SK-N-SH (cell line): ENCODE data around the gene RELB. TPM values are rescaled to one million over a fixed set of nuclear protein-coding genes. Genes with fewer than 3 reads are reported as not detected.

Experiments
- CTCF ChIA-PET: fragments of 300-600, 350-600 bp; formaldehyde crosslinking; extraction: SDS; loops from one replicate; lab custom pipeline; 2021; lab: Yijun Ruan, JAX
- POLR2A ChIA-PET: fragments of 350-600 bp; sonication (Branson Sonifier 250); formaldehyde crosslinking; extraction: SDS; loops from one replicate; lab custom pipeline; 2020; ENCODE audit warnings: antibody characterized with exemption, inconsistent platforms; lab: Yijun Ruan, JAX
- DNase-seq: peaks from one replicate; pipeline ENCODE4 v3.0.0; 2012
- H2AFZ ChIP-seq: fragments of 200-600 bp; sonication (generic); 2 replicates; pipeline ENCODE4 v1.8.1; 2016; ENCODE audit warnings: antibody characterized with exemption, mild to moderate bottlenecking, low read depth
- H3F3A ChIP-seq: fragments of 200-600 bp; sonication (generic); replicated peaks from 2 replicates; pipeline ENCODE3; 2016; ENCODE audit warnings: antibody characterized with exemption, mild to moderate bottlenecking; ENCODE audit not compliant: insufficient read depth
- H3K27ac ChIP-seq, 2 experiments: fragments of 200-500 bp in 1 of 2; fragments of 200-600 bp in 1 of 2; sonication (Bioruptor generic) in 1 of 2; sonication (generic), shearing (Covaris generic) in 1 of 2; 2 replicates each; pipeline versions ENCODE4 v1.5.1 to v1.6.1; 2014 to 2016; ENCODE audit warnings: low read depth in 2 of 2, inconsistent platforms in 1 of 2, low read length in 1 of 2, mild to moderate bottlenecking in 1 of 2, mixed read lengths in 1 of 2
- H3K27me3 ChIP-seq: fragments of 200-600 bp; sonication (generic), shearing (Covaris generic); 2 replicates; pipeline ENCODE4 v1.6.1; 2016; ENCODE audit warnings: mixed run types; ENCODE audit not compliant: insufficient read depth
- H3K36me3 ChIP-seq, 2 experiments: fragments of 200-500 bp in 1 of 2; fragments of 200-600 bp in 1 of 2; sonication (Bioruptor generic) in 1 of 2; sonication (generic) in 1 of 2; replicated peaks in 1 of 2; 2 replicates each; pipeline versions ENCODE3 to v1.5.1; 2014 to 2016; ENCODE audit warnings: low read length in 1 of 2, mild to moderate bottlenecking in 1 of 2; ENCODE audit not compliant: insufficient read depth in 2 of 2, control insufficient read depth in 1 of 2
- H3K4me1 ChIP-seq, 2 experiments: fragments of 200-500 bp in 1 of 2; fragments of 200-600 bp in 1 of 2; sonication (Bioruptor generic) in 1 of 2; sonication (generic), shearing (Covaris generic) in 1 of 2; 2 replicates each; pipeline versions ENCODE4 v1.5.1 to v1.6.1; 2014 to 2016; ENCODE audit warnings: low read depth in 1 of 2, low read length in 1 of 2, mixed run types in 1 of 2; ENCODE audit not compliant: insufficient read depth in 2 of 2, control insufficient read depth in 1 of 2
- H3K4me2 ChIP-seq: fragments of 200-600 bp; sonication (generic), shearing (Covaris generic); 2 replicates; pipeline ENCODE4 v1.6.1; 2017; ENCODE audit warnings: mixed run types
- H3K4me3 ChIP-seq, 2 experiments: fragments of 200-500 bp in 1 of 2; fragments of 200-600 bp in 1 of 2; sonication (Bioruptor generic) in 1 of 2; sonication (generic), shearing (Covaris generic) in 1 of 2; 2 replicates each; pipeline versions ENCODE4 v1.5.1 to v1.8.1; 2014 to 2016; ENCODE audit warnings: low read depth in 2 of 2, inconsistent platforms in 1 of 2, low read length in 1 of 2, mild to moderate bottlenecking in 1 of 2, mixed read lengths in 1 of 2, moderate library complexity in 1 of 2
- H3K79me2 ChIP-seq: fragments of 200-600 bp; sonication (generic); 2 replicates; pipeline ENCODE4 v1.8.1; 2017; ENCODE audit warnings: mild to moderate bottlenecking; ENCODE audit not compliant: insufficient read depth
- H3K9ac ChIP-seq: fragments of 200-600 bp; sonication (generic); 2 replicates; pipeline ENCODE4 v1.6.1; 2017; ENCODE audit warnings: mixed run types
- H3K9me2 ChIP-seq: fragments of 200-600 bp; sonication (generic); 2 replicates; pipeline ENCODE4 v1.6.1; 2017; ENCODE audit warnings: mixed run types
- H3K9me3 ChIP-seq: fragments of 200-600 bp; sonication (generic); 2 replicates; pipeline ENCODE4 v1.6.1; 2017; ENCODE audit warnings: mixed run types, mild to moderate bottlenecking, moderate library complexity
- H4K20me1 ChIP-seq: fragments of 200-600 bp; sonication (generic); 2 replicates; pipeline ENCODE4 v1.6.1; 2017; ENCODE audit warnings: mild to moderate bottlenecking, mixed run types; ENCODE audit not compliant: insufficient read depth
- CHD2 ChIP-seq: fragments of 150-350 bp; IDR thresholded peaks from 2 replicates; pipeline ENCODE4 v1.6.1; 2018; ENCODE audit warnings: low read length; ENCODE audit not compliant: partially characterized antibody
- ELF1 ChIP-seq: IDR thresholded peaks from 2 replicates; pipeline ENCODE4 v1.4.0; 2012
- EZH2phosphoT487 ChIP-seq: fragments of 200-600 bp; sonication (generic); IDR thresholded peaks from 2 replicates; pipeline ENCODE4 v1.6.1; 2017; ENCODE audit warnings: low read depth, mixed run types, mild to moderate bottlenecking, antibody characterized with exemption, moderate library complexity, borderline replicate concordance
- FOXJ3 ChIP-seq: sonication (generic); formaldehyde crosslinking; IDR thresholded peaks from 2 replicates; pipeline ENCODE4 v1.5.1; 2020; ENCODE audit warnings: mild to moderate bottlenecking, missing genetic modification reagents
- GABPA ChIP-seq: IDR thresholded peaks from 2 replicates; pipeline ENCODE4 v1.4.0; 2012; ENCODE audit warnings: low read depth, mild to moderate bottlenecking
- JUND ChIP-seq: IDR thresholded peaks from 2 replicates; pipeline ENCODE4 v1.4.0; 2012
- NFIC ChIP-seq: IDR thresholded peaks from 2 replicates; pipeline ENCODE4 v1.4.0; 2012; ENCODE audit warnings: borderline replicate concordance
- RAD21 ChIP-seq: IDR thresholded peaks from 2 replicates; pipeline ENCODE4 v1.6.1; 2012; ENCODE audit warnings: mild to moderate bottlenecking, low read length
- SIN3A ChIP-seq: IDR thresholded peaks from 2 replicates; pipeline ENCODE4 v1.6.1; 2012; ENCODE audit warnings: low read depth, mild to moderate bottlenecking, low read length, moderate library complexity, borderline replicate concordance
- SMC3 ChIP-seq: IDR thresholded peaks from 2 replicates; pipeline ENCODE4 v1.6.1; 2012; ENCODE audit warnings: low read depth, low read length, improper control_type of control experiment
- TCF12 ChIP-seq: IDR thresholded peaks from 2 replicates; pipeline ENCODE4 v1.4.0; 2012
- YY1 ChIP-seq: IDR thresholded peaks from 2 replicates; pipeline ENCODE4 v1.4.0; 2012; ENCODE audit warnings: low read depth, mild to moderate bottlenecking
- WGBS: methylation state at CpG from one replicate; pipeline ENCODE4 v1.1.6; 2017; ENCODE audit warnings: low lambda C conversion rate; 5-methylcytosine and 5-hydroxymethylcytosine counted together
- polyA plus RNA-seq, 3 experiments: library from polyadenylated mRNA; depleted of rRNA; stranded (reverse); fragments of >200 nt; gene quantifications; 2 replicates each; pipeline ENCODE4 v1.2.3, GENCODE V29; 2012
- TF ChIP-seq, protein P1 (sequence below): fragments of 200-600 bp; sonication (generic); IDR thresholded peaks from 2 replicates; pipeline ENCODE4 v1.6.1; 2017; ENCODE audit warnings: antibody characterized with exemption, mild to moderate bottlenecking, moderate library complexity
- TF ChIP-seq, protein P2 (sequence below): IDR thresholded peaks from 2 replicates; pipeline ENCODE4 v1.4.0; 2012; ENCODE audit warnings: low read depth, borderline replicate concordance
- TF ChIP-seq, protein P3 (sequence below): IDR thresholded peaks from 2 replicates; pipeline ENCODE4; 2012
- TF ChIP-seq, protein P4 (sequence below): IDR thresholded peaks from 2 replicates; pipeline ENCODE4 v1.4.0; 2012; ENCODE audit warnings: low read depth

The RELB gene
- polyA plus RNA-seq, 1 of the 3 experiments (the other 2 are of a cell fraction) = 12.6 TPM

DNA sequence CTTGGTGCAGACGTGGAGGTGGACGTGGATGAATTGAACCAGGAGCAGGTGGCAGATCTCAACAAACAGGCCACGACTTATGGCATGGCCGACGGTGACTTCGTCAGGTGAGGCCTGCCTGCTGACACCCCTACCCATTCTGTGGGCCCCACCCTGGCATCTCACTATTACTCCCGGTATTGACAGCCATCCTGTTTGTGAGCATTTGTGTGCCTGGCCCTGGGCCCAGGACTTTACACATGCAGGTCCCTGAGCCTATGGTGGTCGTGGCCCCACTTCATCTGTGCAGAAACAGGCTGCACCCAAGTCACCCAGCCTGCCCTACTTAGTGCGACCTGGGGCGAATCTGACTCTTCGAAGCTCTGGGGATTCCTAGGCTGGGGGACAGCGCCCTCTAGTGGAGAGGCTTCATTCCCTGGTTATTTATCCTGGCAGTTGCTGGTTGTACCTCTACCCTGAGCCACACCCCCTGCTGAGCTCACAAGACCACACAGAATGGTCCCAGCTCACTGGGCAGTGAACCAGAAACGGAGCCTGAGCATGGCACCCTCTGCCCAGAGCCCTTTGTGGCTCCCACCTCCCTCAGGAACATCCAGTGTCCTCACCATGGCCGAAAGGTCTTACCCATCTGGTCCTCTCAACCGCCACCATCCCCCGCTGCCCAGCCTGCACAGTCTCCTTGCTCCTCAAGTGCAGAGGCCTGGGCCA is 58.1 kb downstream of the RELB start:
- Histone ChIP-seq H3K4me2 (no peak overlapping the region), H3K79me2 (peaks cover 15% of the 10 kb centered on the region; the same call in 1 of the 2 replicates), H3K4me1 (no peaks in the 10 kb centered on the region), H3K9me2 (no peaks in the 10 kb centered on the region), H3K36me3 (peaks cover 38 to 75% of the 10 kb centered on the region in 2 experiments), H4K20me1 (peaks cover 11% of the 10 kb centered on the region), H2AFZ (no peak overlapping the region), H3K27ac (no peak overlapping the region), H3K9me3 (no peaks in the 10 kb centered on the region), H3K9ac (no peak overlapping the region), H3F3A (no peaks in the 10 kb centered on the region), H3K27me3 (no peaks in the 10 kb centered on the region), H3K4me3 (no peak overlapping the region; a peak in 1 of 4 replicates)
- whole genome bisulfite sequencing = 71% methylated on average over 13 of the region's 16 CpGs
- ChIA-PET CTCF (interaction anchor here (0.5 to 3.2 kb wide), 40 partner anchors 9 to 286 kb away, joined by 3 to 43 read pairs (median 4); partner anchors contain the start of genes CLASRP, GEMIN7, PPP1R37 and RELB), POLR2A (interaction anchor here (1.0 to 1.2 kb wide), 3 partner anchors 9 to 21 kb away, joined by 3 read pairs; partner anchors contain the start of genes CLASRP and GEMIN7)
- peak; percentile 87 for DNase-seq
- TF ChIP-seq SMC3 (peak; percentile 51), RAD21 (peak; percentile 67), FOXJ3 (no peak)
- TF ChIP-seq, protein P1, sequence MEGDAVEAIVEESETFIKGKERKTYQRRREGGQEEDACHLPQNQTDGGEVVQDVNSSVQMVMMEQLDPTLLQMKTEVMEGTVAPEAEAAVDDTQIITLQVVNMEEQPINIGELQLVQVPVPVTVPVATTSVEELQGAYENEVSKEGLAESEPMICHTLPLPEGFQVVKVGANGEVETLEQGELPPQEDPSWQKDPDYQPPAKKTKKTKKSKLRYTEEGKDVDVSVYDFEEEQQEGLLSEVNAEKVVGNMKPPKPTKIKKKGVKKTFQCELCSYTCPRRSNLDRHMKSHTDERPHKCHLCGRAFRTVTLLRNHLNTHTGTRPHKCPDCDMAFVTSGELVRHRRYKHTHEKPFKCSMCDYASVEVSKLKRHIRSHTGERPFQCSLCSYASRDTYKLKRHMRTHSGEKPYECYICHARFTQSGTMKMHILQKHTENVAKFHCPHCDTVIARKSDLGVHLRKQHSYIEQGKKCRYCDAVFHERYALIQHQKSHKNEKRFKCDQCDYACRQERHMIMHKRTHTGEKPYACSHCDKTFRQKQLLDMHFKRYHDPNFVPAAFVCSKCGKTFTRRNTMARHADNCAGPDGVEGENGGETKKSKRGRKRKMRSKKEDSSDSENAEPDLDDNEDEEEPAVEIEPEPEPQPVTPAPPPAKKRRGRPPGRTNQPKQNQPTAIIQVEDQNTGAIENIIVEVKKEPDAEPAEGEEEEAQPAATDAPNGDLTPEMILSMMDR = peak; percentile 93

DNA sequence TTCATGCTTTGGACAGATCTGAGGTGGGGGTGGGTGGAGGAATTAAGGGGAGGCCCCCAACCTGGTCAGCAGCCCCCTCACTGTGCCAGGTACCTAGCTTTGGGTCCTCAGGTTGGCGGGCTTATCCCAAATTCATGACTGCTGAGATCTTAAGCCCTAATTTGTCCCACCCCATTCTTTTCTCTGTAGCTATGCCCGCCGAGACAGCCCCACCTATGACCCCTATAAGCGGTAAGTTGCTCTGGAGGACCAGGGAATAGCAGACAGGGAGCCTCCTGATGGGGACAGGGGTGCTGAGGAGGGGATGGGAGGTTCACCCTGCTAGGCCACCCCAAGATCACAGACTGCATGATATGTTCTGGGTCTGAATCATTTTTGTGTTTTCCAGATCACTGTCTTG is 60.7 kb downstream of the RELB start:
- H3K9me2 ChIP-seq = no peaks in the 10 kb centered on the region
- POLR2A ChIA-PET = no interaction called here
- no peaks in the 10 kb centered on the region for H3K9me3 ChIP-seq
- TF ChIP-seq EZH2phosphoT487 (no peak), SMC3 (no peak), NFIC (no peak), YY1 (no peak), JUND (no peak), GABPA (no peak), CHD2 (no peak), TCF12 (no peak), FOXJ3 (no peak), SIN3A (no peak), RAD21 (no peak), ELF1 (no peak)
- TF ChIP-seq, protein P2, sequence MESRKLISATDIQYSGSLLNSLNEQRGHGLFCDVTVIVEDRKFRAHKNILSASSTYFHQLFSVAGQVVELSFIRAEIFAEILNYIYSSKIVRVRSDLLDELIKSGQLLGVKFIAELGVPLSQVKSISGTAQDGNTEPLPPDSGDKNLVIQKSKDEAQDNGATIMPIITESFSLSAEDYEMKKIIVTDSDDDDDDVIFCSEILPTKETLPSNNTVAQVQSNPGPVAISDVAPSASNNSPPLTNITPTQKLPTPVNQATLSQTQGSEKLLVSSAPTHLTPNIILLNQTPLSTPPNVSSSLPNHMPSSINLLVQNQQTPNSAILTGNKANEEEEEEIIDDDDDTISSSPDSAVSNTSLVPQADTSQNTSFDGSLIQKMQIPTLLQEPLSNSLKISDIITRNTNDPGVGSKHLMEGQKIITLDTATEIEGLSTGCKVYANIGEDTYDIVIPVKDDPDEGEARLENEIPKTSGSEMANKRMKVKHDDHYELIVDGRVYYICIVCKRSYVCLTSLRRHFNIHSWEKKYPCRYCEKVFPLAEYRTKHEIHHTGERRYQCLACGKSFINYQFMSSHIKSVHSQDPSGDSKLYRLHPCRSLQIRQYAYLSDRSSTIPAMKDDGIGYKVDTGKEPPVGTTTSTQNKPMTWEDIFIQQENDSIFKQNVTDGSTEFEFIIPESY = no peak
- TF ChIP-seq, protein P3, sequence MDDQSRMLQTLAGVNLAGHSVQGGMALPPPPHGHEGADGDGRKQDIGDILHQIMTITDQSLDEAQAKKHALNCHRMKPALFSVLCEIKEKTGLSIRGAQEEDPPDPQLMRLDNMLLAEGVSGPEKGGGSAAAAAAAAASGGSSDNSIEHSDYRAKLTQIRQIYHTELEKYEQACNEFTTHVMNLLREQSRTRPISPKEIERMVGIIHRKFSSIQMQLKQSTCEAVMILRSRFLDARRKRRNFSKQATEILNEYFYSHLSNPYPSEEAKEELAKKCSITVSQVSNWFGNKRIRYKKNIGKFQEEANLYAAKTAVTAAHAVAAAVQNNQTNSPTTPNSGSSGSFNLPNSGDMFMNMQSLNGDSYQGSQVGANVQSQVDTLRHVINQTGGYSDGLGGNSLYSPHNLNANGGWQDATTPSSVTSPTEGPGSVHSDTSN = no peak
- TF ChIP-seq, protein P1 = no peak
- TF ChIP-seq, protein P4, sequence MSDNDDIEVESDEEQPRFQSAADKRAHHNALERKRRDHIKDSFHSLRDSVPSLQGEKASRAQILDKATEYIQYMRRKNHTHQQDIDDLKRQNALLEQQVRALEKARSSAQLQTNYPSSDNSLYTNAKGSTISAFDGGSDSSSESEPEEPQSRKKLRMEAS = no peak
- no peak overlapping the region for H3K4me2 ChIP-seq
- H3K4me3 ChIP-seq = no peak overlapping the region
- no peak overlapping the region for H2AFZ ChIP-seq
- H3K27ac ChIP-seq = no peak overlapping the region
- H3K9ac ChIP-seq = no peak overlapping the region
- peak; percentile 19 for DNase-seq
- H3K27me3 ChIP-seq = no peaks in the 10 kb centered on the region
- whole genome bisulfite sequencing = 96% methylated on average over 3 of the region's 4 CpGs
- H3K36me3 ChIP-seq = peaks cover 36 to 63% of the 10 kb centered on the region in 2 experiments
- peaks cover 11% of the 10 kb centered on the region for H4K20me1 ChIP-seq
- H3K79me2 ChIP-seq = peaks cover 13% of the 10 kb centered on the region; the same call in 1 of the 2 replicates
- CTCF ChIA-PET = interaction anchor here (1.4 kb wide), 1 partner anchor 17 kb away, joined by 3 read pairs; the partner anchor contains the start of gene GEMIN7
- no peaks in the 10 kb centered on the region for H3F3A ChIP-seq
- no peaks in the 10 kb centered on the region for H3K4me1 ChIP-seq
